SKM-1 treated with dmso at 0.1 percent for 144 hours (cell line): ENCODE data around the gene TXNL4A.
"Not testable (repeated sequence)": the region's sequence is repeated elsewhere in the genome, so short reads cannot be mapped to it uniquely, and the experiment has no call there.

Source experiments
- DNase-seq: peaks from one replicate; lab custom pipeline; 2025; ENCODE audit not compliant: unreplicated experiment; lab: John Stamatoyannopoulos, UW

TXNL4A gene

DNA sequence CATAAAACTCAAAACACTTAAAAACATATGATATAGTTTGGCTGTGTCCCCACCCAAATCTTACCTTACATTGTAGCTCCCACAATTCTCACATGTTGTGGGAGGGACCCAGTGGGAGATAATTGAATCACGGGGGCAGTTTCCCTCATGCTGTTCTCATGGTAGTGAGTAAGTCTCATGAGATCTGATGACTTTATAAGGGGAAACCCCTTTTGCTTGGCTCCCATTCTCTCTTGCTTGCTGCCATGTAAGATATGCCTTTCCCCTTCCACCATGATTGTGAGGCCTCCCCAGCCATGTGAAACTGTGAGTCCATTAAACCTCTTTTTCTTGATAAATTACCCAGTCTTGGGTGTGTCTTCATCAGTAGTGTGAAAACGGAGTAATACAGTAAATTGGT, 11.3 kb upstream of the TXNL4A start:
- not testable (repeated sequence) for DNase-seq

DNA sequence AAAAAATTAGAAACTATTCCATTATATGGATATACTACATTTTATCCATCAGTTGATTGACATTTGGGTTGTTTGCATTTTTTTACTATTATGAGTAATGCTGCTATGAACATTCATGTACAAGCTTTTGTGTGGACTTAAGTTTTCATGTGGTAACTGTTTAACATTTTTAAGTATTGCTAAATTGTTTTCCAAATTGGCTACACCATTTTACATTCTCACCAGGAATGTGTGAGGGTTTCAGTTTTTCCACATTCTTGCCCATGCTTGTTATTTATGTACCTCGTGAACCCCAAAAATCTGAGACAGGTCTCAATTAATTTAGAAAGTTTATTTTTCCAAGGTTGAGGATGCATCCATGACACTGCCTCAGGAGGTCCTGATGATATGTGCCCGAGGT, 3.1 kb upstream of the TXNL4A start:
- DNase-seq: no peak

DNA sequence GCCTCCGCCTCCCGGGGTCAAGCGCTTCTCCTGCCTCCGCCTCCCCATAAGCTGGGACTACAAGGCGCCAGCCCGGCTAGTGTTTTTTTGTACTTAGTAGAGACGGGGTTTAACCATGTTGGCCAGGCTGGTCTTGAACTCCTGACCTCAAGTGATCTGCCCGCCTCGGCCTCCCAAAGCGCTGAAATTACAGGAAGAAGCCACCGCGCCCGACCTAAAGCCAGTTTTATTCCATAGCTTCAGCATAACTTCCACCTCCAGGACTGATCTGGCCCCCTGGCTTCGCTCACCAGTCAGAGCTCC, 783 bp upstream of the TXNL4A start:
- no peak for DNase-seq

DNA sequence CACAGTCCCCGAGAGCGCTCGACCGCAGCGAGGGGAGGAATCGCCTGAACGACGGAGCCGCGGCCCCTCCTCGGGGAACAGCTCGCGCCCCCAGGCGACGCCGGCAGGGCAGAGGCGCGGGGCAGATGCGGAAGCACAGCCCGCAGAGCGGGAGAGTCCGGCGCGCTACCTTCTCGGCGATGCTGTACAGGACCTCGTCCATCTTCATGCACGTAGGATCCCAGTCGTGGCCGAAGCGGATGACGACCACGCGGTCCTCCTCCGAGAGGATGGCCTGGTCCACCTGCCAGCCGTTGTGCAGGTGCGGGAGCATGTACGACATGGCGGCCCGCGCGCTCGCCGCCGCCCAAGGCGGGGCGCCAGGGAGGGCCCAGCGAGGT, 302 bp downstream of the TXNL4A start:
- peak; percentile 61 for DNase-seq

DNA sequence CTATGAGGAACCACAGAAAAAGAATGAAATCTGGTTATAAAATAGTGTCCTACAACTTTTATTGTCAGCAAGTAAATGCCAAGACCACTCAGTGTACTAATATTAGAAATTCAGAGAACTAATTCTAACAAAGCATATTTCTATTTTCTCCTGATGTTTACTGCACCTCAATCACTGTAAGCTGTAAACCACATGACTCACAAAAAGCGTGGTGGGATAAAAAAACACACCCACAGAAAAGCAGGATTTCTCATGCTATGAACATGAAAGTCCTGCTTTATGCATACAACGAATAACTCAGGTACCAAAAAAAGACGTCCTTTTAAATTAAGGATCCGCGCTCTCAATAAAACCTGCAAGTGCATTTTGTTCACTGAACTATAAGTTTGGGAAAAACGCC, 797 bp downstream of the TXNL4A start:
- no peak for DNase-seq

DNA sequence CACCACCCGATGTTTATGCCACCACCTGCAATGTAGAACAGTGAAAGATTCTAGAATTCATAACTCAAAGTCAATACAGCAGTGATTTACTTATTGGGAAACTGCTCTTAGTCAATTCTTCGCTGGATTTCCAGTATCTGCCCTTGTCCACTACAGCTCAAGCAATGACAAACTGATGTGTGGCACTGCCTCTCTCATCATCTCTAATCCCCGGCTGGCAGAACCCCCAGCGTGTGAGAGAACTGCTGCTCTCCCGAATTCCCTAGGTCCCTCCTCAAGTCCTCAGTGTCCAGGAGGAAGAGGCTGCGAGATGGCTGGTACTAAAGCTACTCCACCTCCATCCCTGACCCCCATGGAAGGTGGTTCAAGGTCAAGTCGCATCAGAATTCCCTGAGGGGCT, 1.6 kb downstream of the TXNL4A start:
- DNase-seq: no peak

DNA sequence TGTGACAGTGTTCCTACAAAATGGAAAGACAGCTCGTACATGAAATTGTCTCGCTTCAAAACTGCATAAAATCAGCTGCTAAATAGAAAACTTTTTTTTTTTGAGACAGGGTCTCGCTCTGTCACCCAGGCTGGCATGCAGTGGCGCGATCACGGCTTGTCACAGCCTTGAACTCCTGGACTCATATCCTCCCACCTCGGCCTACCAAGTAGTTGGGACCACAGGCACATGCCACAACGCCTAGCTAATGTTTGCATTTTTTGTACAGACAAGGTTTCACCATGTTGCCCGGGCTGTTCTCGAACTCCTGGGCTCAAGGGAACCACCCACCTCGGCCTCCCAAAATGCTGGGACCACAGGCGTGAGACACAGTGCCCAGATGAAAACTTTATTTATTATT, 3.2 kb downstream of the TXNL4A start:
- DNase-seq: no peak

DNA sequence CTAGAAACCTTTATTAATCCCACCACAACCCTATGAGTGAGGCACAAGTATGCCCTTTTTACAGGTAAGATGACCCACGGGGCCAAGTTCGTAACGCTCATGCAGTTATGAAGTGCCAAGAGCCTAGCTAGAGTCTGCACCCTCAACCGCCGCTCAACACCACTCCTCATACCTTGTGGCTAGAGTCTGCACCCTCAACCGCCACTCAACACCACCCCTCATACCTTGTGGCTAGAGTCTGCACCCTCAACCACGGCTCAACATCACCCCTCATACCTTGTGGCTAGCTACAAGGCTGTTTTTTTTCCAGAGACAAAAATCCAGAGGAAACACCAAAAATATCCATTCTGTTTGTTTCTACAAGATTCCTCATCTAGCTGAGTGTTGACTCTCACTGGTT, 4.6 kb downstream of the TXNL4A start:
- no peak for DNase-seq

DNA sequence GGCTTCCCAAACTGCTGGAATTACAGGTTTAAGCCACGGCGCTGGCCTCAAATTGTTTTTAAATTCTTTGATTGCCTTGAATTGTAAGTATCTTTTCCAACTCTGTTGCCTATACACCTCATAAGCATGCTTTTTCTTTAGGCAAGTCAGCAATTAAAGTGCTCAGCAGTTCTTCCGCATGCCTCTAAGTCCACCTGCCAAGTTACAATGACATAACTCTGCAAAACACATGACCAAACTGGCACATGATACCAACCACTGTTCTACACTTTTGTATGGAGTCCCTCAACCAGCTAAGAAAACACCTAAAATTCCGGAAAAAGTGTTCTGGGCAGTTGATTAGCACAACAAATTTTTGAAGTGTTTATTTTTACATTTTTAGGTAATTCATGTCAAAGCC, 5.1 kb downstream of the TXNL4A start:
- DNase-seq: no peak

DNA sequence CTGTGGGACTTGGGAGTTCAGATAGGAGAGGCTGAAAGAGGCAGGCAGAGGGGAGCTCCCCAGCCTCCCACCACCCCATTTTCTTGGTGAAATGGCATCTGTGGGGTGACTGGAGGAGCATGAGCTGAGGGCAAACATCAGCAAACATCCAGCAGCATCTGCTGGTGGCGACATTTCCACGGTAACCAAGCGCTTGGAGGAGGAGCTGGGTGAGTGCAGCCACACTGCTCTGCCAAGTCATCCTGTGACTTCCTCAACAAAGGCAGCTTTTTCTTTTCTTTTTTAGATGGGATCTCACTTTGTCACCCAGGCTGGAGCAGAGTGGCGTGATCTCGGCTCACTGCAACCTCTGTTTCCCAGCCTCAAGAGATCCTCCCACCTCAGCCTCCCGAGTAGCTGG, 5.6 kb downstream of the TXNL4A start:
- DNase-seq: peak; percentile 28

DNA sequence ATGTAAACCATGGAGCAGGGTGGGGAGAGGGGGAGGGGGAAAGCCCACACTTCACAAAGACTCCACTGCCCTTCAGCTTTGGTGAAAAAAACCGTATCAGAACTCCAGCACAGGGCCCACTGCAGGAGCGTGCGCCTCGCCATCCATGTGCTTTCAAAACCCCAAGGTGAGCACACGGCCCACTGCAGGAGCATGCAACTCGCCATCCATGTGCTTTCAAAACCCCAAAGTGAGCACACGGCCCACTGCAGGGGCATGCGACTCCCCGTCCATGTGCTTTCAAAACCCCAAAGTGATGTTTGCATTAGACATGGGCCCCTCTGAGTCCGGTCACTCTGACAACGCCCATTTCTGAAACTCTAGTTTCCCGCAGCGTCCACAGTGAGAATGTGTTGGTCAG, 7.8 kb downstream of the TXNL4A start:
- no peak for DNase-seq

DNA sequence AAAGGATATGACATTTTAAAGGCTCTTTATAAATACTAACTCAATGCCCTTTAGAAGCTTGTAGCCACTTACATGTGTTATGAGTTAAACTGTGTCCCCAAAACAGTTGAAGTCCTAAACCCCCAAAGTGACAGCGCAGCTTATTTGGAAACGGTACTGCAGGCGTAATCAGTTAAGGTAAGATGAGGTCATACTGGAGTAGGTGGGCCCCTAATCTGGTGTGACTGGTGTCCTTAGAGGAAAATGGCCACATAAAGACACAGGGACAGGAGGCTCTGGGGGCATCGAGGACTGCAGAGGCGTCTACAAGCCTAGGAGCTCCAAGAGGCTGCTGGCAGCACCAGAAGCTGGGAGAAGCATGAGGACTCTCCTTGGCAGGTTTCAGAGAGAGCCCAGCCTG, 8.5 kb downstream of the TXNL4A start:
- DNase-seq: no peak

DNA sequence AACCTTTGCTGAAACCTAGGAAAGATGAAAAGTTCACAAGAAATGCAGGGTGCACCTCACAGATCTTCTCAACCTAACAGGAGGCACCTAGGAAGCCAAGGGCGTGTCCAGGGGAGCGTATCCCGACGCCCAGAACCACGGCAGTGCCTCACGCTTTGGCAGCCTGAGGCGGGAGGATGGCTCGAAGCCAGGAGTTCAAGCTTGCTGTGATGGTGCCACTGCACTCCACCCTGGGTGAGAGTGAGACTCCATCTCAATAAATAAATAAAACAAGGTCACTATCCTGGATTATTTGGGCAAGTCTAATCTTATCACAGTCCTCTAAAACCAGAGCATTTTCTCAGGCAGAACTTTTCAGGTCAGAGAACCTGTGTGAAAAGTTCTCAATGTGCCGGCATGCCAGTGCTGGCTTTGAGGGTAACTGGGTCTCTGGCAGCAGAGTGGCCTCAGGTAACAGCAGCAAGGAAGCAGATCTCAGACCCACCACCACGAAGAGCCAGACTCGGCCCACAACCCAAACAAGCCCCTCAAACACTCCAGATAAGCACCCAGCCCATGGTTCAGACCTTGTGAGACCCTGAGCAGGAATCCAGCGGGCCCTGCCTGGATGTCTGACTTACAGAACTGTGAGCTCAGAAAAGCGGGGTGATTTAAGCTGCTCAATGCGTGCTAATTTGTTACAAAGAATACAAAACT, 12.2 kb downstream of the TXNL4A start:
- no peak for DNase-seq

DNA sequence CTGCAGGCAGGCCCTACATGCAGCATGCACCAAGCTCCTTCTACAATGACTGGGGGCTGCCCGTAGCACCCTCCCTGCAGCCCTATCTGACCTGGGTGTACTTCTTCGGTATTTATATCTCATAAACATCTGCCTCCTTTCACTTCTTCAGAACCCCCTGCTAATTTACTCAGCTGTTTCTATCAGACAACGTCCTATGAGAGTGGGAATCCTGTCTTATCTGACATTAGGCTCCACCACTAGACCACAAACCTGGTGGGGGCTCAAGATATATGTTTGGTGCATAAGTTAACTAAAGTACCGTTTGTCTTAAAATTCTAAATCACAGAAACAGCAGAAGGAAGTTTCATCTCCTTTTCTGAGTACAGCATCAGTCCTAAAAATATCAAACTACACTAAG, 13.3 kb downstream of the TXNL4A start:
- no peak for DNase-seq

DNA sequence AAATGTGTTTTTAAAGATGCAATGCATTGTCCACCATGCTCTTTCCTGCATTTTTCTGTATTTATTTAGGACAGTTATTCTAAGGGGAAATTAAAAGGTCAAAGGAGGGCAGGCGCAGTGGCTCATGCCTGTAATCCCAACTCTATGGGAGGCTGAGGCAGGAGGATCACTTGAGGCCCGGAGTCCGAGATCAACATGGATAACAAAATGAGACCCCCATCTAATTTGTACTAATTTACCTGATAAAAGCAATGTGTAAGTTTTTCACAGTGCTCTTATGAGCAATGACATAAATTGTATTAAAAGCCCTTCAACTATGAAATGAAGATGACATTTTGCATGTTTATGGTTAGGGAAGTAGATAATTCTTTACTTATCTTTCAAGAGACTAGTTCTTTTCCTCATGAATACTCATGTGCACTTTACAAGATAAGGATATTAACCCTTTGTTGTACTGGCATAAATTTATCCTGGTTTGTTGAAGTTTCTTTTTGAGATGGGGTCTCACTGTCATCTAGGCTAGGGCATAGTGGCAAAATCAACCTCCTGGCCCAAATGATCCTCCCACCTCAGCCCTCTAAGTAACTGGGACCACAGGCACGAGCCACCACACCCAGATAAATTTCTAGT, 14.2 kb downstream of the TXNL4A start:
- no peak for DNase-seq

DNA sequence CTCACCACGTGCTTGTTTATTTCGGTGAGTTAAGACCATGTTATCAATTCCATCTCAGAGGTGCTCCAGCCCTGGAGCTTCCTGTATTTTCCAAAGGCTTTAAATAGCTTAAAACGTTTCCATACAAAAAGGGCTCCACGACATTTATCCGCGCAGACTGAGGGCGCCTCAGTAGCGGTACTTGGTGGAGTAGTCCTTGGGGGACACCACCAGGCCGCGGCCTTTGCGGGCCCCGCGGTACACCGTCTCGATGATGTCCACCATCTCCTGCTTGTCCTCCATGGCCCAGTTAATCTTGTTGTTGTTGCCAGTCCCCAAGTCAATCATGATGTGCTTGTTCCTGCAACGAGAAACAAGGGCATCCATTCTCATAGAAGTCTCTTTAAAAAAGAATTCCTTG, 14.8 kb downstream of the TXNL4A start:
- DNase-seq: no peak

DNA sequence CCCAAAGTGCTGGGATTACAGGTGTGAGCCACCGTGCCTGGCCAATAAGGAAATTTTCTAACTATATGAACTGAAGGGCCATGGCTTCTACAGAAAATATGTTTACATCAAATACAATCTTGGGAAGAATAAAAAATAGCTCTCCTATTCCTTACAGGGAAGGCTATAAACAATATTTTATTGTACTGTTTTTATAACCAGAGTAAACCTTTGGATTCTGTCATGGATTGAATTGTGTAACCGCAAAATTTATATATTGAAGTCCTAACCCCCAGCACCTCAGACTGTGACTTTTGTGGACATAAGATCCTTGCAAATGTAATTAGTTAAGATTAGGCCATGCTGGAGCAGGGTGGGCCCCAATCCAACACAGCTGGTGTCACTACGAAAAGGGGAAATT, 15.6 kb downstream of the TXNL4A start:
- DNase-seq: no peak

DNA sequence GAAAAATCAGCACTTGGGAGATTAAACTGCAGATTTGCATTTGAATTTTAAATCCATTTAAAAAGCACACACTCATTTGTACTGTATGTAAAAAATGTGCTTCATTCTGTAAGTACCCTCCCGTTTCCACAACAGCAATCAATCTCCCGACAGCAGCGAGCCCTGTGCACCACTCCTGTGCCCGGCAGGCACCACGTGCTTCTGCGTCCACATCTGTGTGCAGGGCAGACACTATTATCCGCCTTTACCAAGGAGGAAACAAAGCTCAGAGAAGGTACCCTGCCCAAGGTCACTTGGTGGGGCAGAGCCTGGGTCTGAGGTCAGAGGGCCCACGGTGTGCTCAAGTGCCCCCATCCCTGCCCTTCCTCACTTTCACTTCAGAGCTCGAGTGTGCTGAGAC, 16.4 kb downstream of the TXNL4A start:
- DNase-seq: no peak

DNA sequence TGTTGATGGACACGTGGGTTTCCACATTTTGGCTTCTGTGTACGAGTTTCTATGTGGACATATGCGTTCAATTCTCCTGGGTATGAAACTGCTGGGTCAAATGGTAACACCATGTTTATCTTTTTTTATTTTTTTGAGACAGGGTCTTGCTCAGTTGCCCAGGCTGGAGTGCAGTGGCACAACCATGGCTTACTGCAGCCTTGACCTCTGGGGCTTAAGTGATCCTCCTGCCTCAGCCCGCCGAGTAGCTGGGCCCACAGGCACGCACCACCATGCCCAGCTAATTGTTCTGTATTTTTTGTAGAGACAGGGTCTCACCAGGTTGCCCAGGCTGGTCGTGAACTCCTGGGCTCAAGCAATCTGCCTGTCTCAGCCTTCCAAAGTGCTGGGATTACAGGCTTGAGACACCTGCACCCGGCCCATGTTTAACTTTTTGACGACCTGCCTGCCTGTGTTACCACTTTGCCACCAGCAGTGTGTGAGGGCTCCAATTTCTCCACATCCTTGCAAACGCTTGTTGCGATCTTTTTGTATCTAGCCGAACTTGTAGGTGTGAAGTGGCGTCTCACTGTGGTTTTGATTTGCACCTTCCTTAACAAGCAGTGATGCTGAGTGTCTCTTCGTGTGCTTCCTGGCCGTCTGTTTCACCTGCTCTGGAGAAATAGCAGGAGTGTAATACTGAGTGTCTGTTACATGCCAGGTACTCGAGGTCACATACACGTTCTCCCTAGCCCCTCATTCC, 17.0 kb downstream of the TXNL4A start:
- DNase-seq: no peak

DNA sequence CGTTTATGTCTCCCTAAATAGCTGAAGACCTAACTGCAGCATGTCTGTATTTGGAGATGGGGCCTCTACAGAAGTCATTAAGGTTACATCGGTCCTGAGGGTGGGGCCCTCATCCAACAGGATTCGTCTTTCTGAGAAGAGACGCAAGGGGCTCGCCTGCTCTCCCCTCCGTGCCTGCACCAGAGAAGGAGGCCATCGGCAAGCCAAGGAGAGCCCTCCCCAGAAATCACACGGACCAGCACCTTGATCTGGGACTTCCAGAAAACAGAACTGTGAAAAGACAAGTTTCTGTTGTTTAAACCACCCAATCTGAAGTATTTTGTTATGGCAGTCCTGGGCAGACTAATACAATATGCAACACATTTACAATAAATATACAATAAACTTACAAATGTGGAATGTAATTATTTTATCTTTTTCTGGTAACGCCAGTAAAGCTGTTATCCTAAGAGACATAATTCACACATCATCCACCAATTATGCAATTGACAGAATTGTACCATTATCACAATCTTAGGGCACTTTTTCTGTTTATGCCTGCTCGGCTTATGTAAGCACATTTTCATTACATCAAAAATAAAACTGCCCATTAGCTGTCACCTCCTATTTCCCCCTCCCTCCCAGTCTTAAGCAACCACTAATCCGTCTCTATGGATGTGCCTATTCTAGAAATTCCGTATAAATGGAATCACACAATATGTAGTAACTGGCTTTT, 17.8 kb downstream of the TXNL4A start:
- no peak for DNase-seq

DNA sequence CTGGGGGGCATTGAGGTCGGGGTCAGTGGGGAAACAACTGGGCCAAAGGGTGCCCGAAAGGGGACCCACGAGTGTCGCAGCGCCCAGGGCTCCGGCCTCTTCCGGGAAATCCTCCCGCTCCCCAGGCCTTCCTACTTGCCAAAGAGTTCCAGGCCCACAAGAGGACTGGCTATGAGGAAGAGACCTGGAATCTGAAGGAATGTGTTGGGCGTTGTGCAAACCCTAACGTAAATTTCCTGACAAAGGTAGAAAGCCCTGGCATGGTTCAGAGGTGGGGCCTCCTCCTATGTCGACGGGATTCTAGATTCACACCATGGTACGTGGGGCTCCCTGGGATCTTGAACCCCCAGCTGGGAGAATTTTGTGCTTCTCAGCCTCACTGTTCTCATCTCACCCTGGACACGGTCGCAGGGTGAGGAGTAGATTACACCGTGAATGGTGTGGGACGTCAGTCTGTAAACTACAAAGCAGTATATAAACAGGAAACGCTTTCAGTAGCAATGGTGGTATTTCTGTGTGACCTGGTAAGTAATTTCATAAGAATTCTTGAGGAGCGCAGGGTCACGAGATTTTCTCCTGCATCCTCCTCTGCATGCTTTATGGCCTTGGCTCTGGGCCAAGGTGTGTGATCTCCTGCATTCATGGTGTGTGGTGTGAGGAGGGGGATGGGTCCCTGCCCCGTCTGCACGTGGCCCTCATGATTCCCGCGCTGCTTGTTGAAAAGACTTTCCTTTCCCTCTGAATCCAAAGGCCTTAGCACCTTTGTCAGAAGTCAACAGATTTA, 23.1 kb downstream of the TXNL4A start:
- no peak for DNase-seq
